ENCODE results near the gene PIGB. TPM values are rescaled to one million over a fixed set of nuclear protein-coding genes. Genes with fewer than 3 reads are reported as not detected.

The PIGB gene
- total RNA-seq, 4 donors from 2014 or later = 5.9 to 16.5 (median 13.0) TPM

- H3K36me3 ChIP-seq = peaks cover 5 to 85% (median 8%) of the 10 kb centered on the region in 3 donors
- intact Hi-C loops (cut with DNase I) = no loop called here
- DNase-seq = no peak
- H3K4me1 ChIP-seq = no peaks in the 10 kb centered on the region
- no peak overlapping the region for H3K4me3 ChIP-seq
- H3K9me3 ChIP-seq = no peaks in the 10 kb centered on the region
- H3K27me3 ChIP-seq = no peaks in the 10 kb centered on the region
- 79 to 81% methylated on average over 5 of the region's 5 CpGs for WGBS, 2 donors
- H3K27ac ChIP-seq = no peak overlapping the region
- no peak for TF ChIP-seq POLR2A (IDR thresholded peaks at IDR 0.05)
- no peak for TF ChIP-seq CTCF (IDR thresholded peaks at IDR 0.05)
These were observed 60.1 kb downstream of the PIGB start for GRCh38 chr15:55379095-55379494.

GRCh38 chr15:55381595-55381994 lies 62.6 kb downstream of the PIGB start:
- H3K4me1 ChIP-seq = no peaks in the 10 kb centered on the region
- no peak overlapping the region for H3K4me3 ChIP-seq
- H3K27me3 ChIP-seq = no peaks in the 10 kb centered on the region
- H3K36me3 ChIP-seq = peaks cover 0 to 81% (median 0%) of the 10 kb centered on the region in 3 donors
- H3K27ac ChIP-seq = no peak overlapping the region
- intact Hi-C loops (cut with DNase I) = no loop called here
- TF ChIP-seq CTCF (IDR thresholded peaks at IDR 0.05) (no peak), POLR2A (IDR thresholded peaks at IDR 0.05) (no peak)
- DNase-seq = no peak
- H3K9me3 ChIP-seq = no peaks in the 10 kb centered on the region

DNA sequence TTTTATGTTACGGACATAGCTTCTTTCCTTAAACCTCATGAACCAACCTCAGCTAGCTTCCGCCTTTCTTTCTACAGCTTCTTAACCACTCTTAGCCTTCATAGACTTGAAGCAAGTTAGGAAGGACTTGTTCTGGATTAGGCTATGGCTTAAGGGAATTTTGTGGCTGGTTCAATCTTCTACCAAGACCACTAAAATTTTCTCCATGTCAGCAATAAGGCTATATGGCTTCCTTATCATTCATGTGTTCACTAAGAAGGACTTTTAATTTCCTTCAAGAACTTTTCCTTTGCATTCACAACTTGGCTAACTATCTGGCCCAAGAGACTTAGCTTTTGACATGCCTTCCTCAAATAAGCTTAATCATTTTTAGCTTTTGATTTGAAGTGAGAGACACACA lies 64.7 kb downstream of the PIGB start:
- no peak for DNase-seq
- TF ChIP-seq CTCF (IDR thresholded peaks at IDR 0.05) = no peak
- no peak for TF ChIP-seq POLR2A (IDR thresholded peaks at IDR 0.05)
- Histone ChIP-seq H3K4me3 (no peak overlapping the region), H3K9me3 (no peaks in the 10 kb centered on the region), H3K4me1 (no peaks in the 10 kb centered on the region), H3K27me3 (no peaks in the 10 kb centered on the region), H3K27ac (no peak overlapping the region), H3K36me3 (peaks cover 0 to 75% (median 0%) of the 10 kb centered on the region in 3 donors)
- intact Hi-C loops (cut with DNase I) = no loop called here
- 90 to 96% methylated on average over 2 of the region's 2 CpGs for WGBS, 2 donors

DNA sequence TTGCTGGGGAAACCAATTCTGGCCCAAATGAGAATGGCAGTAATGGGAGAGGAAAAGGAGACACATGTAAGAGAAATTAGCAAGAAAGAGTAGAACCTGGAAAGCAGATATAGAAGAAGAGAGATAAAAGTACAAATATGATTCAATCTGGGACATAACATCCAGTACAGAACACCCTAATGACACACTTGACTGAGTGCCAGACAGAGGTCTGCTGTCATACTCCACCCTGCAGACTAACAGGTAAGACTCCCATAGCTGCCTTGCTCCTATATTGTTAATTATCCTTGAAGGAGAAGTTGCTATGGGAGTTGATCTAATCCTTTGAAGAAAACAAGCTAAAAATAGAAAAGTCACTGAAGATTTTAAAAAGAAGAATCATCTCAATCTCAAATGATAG lies 68.0 kb downstream of the PIGB start:
- Histone ChIP-seq H3K4me1 (no peaks in the 10 kb centered on the region), H3K36me3 (peaks cover 0 to 47% (median 0%) of the 10 kb centered on the region in 3 donors), H3K9me3 (no peaks in the 10 kb centered on the region), H3K4me3 (no peak overlapping the region), H3K27ac (no peak overlapping the region), H3K27me3 (no peaks in the 10 kb centered on the region)
- no peak for DNase-seq
- intact Hi-C loops (cut with DNase I) = no loop called here
- TF ChIP-seq CTCF (IDR thresholded peaks at IDR 0.05) (no peak), POLR2A (IDR thresholded peaks at IDR 0.05) (no peak)

DNA sequence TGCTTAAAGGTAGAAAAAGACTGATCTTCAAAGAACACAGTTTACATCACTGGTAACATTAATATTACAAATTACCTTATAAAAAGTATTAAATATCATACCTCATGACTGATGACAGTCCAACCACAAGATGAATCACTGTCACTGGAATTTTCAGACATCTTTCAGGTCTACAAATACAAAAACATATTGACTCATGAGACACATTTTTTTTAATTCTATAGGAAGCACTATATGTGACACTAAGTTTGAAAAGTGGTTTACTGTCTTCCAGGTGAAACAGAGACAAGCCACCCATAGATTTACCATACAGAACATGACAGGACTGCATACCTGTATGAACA lies 70.2 kb downstream of the PIGB start:
- Histone ChIP-seq H3K9me3 (no peaks in the 10 kb centered on the region), H3K4me3 (no peak overlapping the region), H3K36me3 (peaks cover 0 to 29% (median 0%) of the 10 kb centered on the region in 3 donors), H3K27ac (no peak overlapping the region), H3K4me1 (no peaks in the 10 kb centered on the region), H3K27me3 (no peaks in the 10 kb centered on the region)
- no peak for DNase-seq
- no peak for TF ChIP-seq POLR2A (IDR thresholded peaks at IDR 0.05)
- no peak for TF ChIP-seq CTCF (IDR thresholded peaks at IDR 0.05)
- intact Hi-C loops (cut with DNase I) = no loop called here

Measured in esophagus squamous epithelium (tissue), 5 donors.